Astrocyte of the cerebellum (primary cell): ENCODE data around the gene KRTAP10-12.

Experiments
- DNase-seq: peaks from one replicate; pipeline ENCODE4 v3.0.0-alpha.2; 2011; ENCODE audit warnings: low read depth
- H3K4me3 ChIP-seq: 2 replicates; pipeline ENCODE4 v1.5.1; 2011; ENCODE audit warnings: mild to moderate bottlenecking, low read depth, low read length, moderate library complexity
- in situ Hi-C: cut with HindIII; loops from 2 replicates; pipeline ENCODE4 v1.10.0; 2017; ENCODE audit warnings: low sequenced_read_pairs
- TF ChIP-seq, protein P1 (sequence below): IDR thresholded peaks from 2 replicates; pipeline ENCODE4 v1.5.1; 2012; ENCODE audit warnings: low read length, low read depth, moderate library complexity, mild to moderate bottlenecking; ENCODE audit errors: missing control alignments

The KRTAP10-12 gene

DNA sequence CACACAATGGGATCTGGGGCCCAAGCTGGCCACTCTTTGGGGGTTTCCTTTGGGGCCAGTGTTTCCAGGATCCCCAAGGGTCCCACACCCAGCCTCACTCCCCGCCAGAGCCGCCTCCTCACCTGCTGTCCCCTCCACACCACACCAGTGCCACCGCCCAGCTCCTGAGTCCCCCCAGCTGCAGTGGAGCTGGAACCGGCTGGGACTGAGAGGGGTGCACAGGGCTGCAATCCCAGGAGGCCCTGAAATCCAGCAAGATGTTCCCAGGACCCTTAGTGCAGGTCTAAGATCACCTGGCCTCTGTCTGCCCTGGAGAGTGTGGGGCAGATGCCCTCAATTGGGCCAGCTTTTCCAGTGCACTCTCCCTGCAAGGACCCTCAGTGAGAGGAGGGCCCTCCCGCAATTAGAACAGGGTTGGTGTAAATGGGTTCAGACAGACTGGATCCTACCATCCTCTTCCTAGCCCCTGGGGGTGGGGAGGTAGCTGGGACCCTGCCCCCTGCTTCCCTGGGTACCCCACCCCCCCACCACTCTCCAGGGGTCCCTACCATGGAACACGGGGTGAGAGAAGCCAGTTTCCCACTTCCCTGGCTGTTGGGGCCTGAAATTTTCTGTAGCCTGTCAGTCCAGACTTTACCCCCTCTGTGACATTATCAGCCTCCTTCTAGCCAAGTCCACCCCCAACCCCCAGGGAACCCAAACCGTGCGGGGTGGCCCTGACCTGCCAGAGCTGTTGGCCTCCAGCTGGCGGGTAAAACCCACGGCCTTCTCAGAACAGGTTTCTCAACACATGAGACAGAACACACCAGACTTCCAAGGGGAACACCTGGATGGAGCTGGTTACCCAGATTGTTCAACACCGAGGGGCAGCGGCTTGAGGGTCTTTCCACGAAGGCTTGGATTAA lies 7.0 kb downstream of the KRTAP10-12 start:
- DNase-seq = no peak
- TF ChIP-seq, protein P1, sequence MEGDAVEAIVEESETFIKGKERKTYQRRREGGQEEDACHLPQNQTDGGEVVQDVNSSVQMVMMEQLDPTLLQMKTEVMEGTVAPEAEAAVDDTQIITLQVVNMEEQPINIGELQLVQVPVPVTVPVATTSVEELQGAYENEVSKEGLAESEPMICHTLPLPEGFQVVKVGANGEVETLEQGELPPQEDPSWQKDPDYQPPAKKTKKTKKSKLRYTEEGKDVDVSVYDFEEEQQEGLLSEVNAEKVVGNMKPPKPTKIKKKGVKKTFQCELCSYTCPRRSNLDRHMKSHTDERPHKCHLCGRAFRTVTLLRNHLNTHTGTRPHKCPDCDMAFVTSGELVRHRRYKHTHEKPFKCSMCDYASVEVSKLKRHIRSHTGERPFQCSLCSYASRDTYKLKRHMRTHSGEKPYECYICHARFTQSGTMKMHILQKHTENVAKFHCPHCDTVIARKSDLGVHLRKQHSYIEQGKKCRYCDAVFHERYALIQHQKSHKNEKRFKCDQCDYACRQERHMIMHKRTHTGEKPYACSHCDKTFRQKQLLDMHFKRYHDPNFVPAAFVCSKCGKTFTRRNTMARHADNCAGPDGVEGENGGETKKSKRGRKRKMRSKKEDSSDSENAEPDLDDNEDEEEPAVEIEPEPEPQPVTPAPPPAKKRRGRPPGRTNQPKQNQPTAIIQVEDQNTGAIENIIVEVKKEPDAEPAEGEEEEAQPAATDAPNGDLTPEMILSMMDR = no peak
- no peak overlapping the region for H3K4me3 ChIP-seq
- in situ Hi-C loops = no loop called here

GRCh38 chr21:44704636-44705001 lies 7.6 kb downstream of the KRTAP10-12 start:
- TF ChIP-seq, protein P1 = no peak
- in situ Hi-C loops = no loop called here
- DNase-seq = no peak
- no peak overlapping the region for H3K4me3 ChIP-seq

DNA sequence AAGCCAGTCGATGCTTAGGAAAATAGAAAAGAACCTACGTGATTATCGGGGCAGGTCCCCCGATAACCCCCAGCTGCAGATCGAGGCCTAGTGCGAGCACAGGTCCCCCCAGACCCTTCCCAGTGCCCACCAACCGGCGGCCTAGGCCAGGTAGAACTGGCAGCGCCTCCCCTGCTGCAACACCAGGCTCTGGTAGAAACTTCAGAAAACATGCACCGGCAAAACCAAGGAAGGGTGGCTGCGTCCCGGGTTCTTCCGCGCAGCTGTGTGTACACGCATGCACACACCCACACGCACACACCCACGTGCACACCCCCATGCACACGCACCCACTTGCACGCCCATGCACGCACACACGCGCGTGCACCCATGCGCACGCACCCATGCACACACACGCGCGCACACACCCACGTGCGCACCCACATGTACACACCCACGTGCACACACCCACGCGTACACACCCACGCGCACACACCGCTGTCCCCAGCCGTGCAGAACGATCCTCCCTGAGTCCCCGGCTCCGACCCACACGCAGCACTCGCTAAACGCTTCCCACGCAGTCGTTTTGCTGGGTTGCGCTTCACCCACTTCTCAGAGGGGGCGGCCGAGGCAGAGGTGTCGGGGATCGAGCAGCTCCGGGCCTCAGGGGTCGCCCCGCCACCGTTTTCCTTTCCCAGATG lies 9.2 kb downstream of the KRTAP10-12 start:
- in situ Hi-C loops = no loop called here
- TF ChIP-seq, protein P1 = no peak
- DNase-seq = no peak
- no peak overlapping the region for H3K4me3 ChIP-seq

- H3K4me3 ChIP-seq = no peak overlapping the region
- in situ Hi-C loops = no loop called here
- TF ChIP-seq, protein P1 = no peak
- no peak for DNase-seq
These were observed 10.0 kb downstream of the KRTAP10-12 start for GRCh38 chr21:44706706-44707581.

GRCh38 chr21:44708213-44708865 lies 11.4 kb downstream of the KRTAP10-12 start:
- DNase-seq = no peak
- in situ Hi-C loops = no loop called here
- H3K4me3 ChIP-seq = no peak overlapping the region
- TF ChIP-seq, protein P1 = no peak

GRCh38 chr21:44708866-44709425 lies 12.0 kb downstream of the KRTAP10-12 start:
- H3K4me3 ChIP-seq = no peak overlapping the region
- TF ChIP-seq, protein P1 = no peak
- DNase-seq = no peak
- in situ Hi-C loops = no loop called here
